Measurements from ENCODE around the gene VAC14.
"Not testable (repeated sequence)": the region's sequence is repeated elsewhere in the genome, so short reads cannot be mapped to it uniquely, and the experiment has no call there.

VAC14 gene

DNA sequence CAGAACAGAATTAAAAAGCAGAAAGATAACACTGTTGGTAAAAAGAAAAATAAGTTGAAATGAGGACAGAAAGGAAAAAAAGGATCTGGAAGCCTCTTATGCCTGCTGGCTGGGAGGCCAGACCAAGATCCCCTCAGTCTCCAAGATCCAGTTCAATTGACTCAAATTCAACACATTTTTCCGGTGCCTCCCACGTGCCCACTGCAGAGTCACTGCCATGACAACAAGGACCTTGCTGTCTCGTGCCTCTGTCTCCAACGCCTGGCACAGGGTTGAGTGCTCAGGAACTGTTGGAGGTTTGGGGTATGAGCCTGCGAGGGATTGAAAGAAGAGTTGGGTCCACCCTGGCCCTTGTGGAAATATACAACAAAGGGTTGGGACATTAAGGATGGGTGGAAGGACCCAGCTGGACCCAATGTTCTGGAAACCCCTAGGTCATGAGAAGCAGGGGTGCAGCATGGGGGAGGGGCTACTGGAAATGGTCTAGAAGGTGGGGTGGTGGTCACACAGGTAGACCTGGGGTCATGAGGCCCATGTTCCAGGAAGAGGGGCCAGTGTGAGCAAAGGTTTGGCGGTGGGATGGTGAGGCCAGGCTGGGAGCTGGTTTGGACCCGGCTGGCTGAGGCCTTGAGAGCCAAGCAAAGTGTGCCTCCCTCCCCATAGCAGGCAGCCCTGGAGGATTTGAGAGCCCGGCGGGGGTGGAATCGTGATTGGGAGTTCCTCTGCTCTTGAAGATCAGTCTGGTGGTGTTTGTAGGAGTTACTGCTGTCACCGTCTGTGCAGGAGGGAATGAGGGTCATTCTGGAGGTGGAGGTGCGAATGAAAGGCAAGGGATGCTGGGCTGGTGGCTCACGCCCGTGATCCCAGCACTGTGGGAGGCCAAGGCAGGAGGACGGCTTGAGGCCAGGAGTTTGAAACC is 153.3 kb downstream of the VAC14 start:
- Histone ChIP-seq H3K36me3 (no peaks in the 10 kb centered on the region), H3K27ac (no peak overlapping the region), H3K9me3 (ENCODE audit: severe bottlenecking) (no peaks in the 10 kb centered on the region), H3K27me3 (ENCODE audit: insufficient read depth, low read depth, severe bottlenecking) (no peaks in the 10 kb centered on the region), H3K4me3 (ENCODE audit: low read depth, low read length) (no peak overlapping the region)
- TF ChIP-seq, protein P1, sequence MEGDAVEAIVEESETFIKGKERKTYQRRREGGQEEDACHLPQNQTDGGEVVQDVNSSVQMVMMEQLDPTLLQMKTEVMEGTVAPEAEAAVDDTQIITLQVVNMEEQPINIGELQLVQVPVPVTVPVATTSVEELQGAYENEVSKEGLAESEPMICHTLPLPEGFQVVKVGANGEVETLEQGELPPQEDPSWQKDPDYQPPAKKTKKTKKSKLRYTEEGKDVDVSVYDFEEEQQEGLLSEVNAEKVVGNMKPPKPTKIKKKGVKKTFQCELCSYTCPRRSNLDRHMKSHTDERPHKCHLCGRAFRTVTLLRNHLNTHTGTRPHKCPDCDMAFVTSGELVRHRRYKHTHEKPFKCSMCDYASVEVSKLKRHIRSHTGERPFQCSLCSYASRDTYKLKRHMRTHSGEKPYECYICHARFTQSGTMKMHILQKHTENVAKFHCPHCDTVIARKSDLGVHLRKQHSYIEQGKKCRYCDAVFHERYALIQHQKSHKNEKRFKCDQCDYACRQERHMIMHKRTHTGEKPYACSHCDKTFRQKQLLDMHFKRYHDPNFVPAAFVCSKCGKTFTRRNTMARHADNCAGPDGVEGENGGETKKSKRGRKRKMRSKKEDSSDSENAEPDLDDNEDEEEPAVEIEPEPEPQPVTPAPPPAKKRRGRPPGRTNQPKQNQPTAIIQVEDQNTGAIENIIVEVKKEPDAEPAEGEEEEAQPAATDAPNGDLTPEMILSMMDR (IDR thresholded peaks at IDR 0.05; ENCODE audit: low read depth, low read length) = no peak
- DNase-seq = no peak

GRCh38 chr16:70646260-70647241 is 154.4 kb downstream of the VAC14 start, which contains the start of gene IL34:
Gene IL34 (plus strand): TSS chr16:70646559. CDS start chr16:70646948, 389 bp downstream.
- Histone ChIP-seq H3K27me3 (ENCODE audit: insufficient read depth, low read depth, severe bottlenecking) (no peaks in the 10 kb centered on the region), H3K36me3 (no peaks in the 10 kb centered on the region), H3K4me3 (ENCODE audit: low read depth, low read length) (no peak within 1 kb of the TSS), H3K9me3 (ENCODE audit: severe bottlenecking) (no peaks in the 10 kb centered on the region), H3K27ac (no peak within 1 kb of the TSS)
- DNase-seq = no peak
- TF ChIP-seq, protein P1 (IDR thresholded peaks at IDR 0.05; ENCODE audit: low read depth, low read length) = no peak

GRCh38 chr16:70644763-70645597 is 156.0 kb downstream of the VAC14 start:
- TF ChIP-seq, protein P1 (IDR thresholded peaks at IDR 0.05; ENCODE audit: low read depth, low read length) = peak; percentile 32; the same call in 1 of the 2 replicates
- H3K9me3 ChIP-seq (ENCODE audit: severe bottlenecking) = no peaks in the 10 kb centered on the region
- no peak overlapping the region for H3K4me3 ChIP-seq (ENCODE audit: low read depth, low read length)
- no peak overlapping the region for H3K27ac ChIP-seq
- no peaks in the 10 kb centered on the region for H3K27me3 ChIP-seq (ENCODE audit: insufficient read depth, low read depth, severe bottlenecking)
- no peaks in the 10 kb centered on the region for H3K36me3 ChIP-seq
- no peak for DNase-seq

DNA sequence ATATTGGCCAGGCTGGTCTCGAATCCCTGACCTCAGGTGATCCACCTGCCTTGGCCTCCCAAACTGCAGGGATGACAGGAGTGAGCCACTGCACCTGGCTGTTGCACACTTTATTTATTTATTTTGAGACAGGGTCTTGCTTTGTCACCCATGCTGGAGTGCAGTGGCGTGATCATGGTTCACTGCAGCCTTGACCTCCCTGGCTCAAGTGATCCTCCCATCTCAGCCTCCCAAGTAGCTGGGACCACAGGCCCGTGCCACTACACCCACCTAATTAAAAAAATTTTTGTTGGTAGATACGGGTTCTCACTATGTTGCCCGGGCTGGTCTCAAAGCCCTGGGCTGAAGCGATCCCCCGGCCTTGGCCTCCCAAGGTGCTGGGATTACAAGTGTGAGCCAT is 157.7 kb downstream of the VAC14 start:
- not testable (repeated sequence) for H3K9me3 ChIP-seq (ENCODE audit: severe bottlenecking); H3K27me3 ChIP-seq (ENCODE audit: insufficient read depth, low read depth, severe bottlenecking); H3K27ac ChIP-seq; H3K36me3 ChIP-seq; DNase-seq; H3K4me3 ChIP-seq (ENCODE audit: low read depth, low read length)

- H3K27me3 ChIP-seq (ENCODE audit: insufficient read depth, low read depth, severe bottlenecking) = no peaks in the 10 kb centered on the region
- TF ChIP-seq, protein P1 (IDR thresholded peaks at IDR 0.05; ENCODE audit: low read depth, low read length) = no peak
- DNase-seq = no peak
- H3K4me3 ChIP-seq (ENCODE audit: low read depth, low read length) = no peak overlapping the region
- H3K27ac ChIP-seq = no peak overlapping the region
- no peaks in the 10 kb centered on the region for H3K36me3 ChIP-seq
- no peaks in the 10 kb centered on the region for H3K9me3 ChIP-seq (ENCODE audit: severe bottlenecking)
Observed at GRCh38 chr16:70642633-70643032, 158.3 kb downstream of the VAC14 start.
